Limb (tissue), 2 donors: ENCODE data around the gene WDR41.
A peak's percentile ranks its signal among the peaks of the same experiment; 100 is the strongest.
"Not testable (repeated sequence)": the region's sequence is repeated elsewhere in the genome, so short reads cannot be mapped to it uniquely, and the experiment has no call there.

ENCODE experiments used
- DNase-seq, 2 donors: peaks; one replicate each; pipeline ENCODE4 v3.0.0-alpha.2; 2016; ENCODE audit errors: extremely low spot score in 2 of 2

Gene WDR41, protein sequence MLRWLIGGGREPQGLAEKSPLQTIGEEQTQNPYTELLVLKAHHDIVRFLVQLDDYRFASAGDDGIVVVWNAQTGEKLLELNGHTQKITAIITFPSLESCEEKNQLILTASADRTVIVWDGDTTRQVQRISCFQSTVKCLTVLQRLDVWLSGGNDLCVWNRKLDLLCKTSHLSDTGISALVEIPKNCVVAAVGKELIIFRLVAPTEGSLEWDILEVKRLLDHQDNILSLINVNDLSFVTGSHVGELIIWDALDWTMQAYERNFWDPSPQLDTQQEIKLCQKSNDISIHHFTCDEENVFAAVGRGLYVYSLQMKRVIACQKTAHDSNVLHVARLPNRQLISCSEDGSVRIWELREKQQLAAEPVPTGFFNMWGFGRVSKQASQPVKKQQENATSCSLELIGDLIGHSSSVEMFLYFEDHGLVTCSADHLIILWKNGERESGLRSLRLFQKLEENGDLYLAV

DNA sequence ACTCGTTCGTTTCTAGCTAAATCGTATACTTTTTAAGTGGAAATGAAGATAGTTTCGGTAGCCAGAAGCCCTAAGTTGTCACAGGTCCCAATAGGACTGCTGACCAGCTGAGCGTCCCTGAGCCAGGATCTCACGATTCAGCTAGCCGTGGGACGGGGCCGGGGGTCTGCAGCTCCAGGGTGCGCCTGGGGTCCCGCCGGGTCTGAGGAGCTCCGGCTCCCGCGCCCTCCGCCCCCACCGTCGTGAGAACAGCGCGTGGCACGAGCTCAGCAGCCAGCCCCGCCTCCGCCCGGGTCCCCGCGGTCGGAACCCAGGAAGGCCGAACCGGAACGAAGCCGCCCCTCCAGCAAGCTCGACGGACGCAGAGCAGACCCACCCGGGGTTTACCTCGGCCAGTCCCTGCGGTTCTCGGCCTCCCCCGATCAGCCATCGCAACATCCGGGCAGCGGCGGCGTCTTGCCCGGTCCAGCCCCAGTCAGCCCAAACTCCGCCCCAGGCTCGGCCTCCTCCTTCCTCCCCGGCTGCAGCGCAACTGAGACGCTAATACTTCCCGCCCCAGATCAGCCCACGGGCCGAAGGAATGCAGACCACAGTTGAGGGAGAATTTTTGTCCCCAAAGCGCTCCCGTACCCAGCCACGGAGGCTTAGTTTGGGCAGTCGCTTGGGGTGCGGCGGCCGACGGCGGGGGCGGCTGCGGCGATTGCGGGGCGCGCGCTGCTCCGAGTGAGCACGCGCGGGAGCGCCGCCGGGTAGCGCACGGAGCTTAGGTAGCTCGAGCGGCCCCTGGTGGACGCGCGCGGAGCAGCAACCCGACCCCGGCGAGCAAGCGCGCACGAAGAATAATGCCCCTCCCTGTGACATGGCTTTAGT lies at the start of gene WDR41:
Gene WDR41, minus strand, starts transcription at position 534 of the 870 bp plus-strand sequence. Its CDS starts 96 bp downstream, at position 438.
- peak; percentile 93 to 95 for DNase-seq

DNA sequence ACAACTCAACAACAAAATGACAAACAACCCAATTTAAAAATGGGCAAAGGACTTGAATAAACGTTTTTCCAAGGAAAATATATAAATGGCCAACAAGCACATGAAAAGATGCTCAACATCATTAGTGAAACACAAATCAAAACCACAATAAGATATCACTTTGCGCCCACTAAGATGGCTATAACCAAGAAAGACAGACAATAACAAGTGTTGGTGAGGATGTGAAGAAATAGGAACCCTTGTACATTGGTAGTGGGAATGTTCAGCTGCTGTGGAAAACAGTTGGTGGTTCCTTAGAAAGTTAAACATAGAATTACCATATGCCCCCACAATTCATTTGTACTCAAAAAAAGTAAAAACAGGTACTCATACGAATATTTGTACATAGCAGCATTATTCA lies 39.2 kb upstream of the WDR41 start:
- DNase-seq = no peak

DNA sequence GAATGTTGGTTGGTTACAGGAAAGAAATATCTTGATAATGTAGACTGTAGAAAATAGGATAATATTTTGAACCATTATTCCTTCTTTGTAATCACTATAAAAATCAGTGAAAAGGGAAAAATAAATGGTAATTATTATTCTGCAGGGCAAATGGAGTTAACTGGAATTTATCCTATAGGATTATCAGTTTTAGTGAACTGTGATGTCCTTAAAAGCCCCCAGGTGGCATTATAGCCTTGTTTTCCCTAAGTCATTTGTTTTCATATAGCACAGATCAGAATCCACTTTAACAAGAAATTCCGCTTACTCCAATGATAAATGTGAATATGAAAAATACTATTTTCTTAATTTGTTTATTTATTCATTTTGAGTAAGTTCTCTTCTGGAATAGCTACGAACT lies 26.2 kb upstream of the WDR41 start:
- no peak for DNase-seq

DNA sequence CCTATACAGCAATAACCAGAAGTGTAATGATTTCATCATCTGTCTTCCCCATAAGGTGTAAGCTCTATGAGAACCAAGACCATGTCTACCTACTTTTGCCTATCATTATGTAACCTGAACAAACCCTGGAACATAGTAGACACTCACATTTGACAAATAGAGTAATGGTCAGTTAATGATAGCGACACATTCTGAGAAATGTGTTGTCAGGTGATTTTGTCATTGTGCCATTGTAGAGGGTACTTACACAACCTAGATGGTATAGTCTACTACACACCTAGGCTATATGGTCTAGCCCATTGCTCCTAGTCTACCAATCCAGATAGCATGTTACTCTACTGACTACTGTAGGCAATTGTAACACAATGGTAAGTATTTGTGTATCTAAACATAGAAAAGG lies 22.3 kb upstream of the WDR41 start:
- no peak for DNase-seq

DNA sequence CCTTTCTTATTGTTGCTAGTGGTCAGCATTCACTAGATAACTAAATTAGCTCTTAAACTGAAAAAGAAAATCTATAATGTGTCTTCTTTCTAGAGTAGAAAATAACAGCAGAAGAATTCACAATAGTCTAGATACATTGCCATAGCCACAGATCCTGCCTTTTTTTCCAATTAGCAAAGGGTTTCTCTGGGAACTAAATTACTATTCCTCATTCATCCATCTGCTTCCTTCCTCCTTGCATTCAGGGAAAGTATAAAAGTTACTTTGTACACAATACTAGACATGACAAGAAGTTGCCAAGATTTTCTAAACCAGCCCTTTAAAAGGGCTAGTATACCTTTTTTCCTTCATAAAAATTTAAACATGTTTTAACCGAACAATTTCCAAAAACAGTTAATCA lies 21.2 kb upstream of the WDR41 start:
- no peak for DNase-seq

DNA sequence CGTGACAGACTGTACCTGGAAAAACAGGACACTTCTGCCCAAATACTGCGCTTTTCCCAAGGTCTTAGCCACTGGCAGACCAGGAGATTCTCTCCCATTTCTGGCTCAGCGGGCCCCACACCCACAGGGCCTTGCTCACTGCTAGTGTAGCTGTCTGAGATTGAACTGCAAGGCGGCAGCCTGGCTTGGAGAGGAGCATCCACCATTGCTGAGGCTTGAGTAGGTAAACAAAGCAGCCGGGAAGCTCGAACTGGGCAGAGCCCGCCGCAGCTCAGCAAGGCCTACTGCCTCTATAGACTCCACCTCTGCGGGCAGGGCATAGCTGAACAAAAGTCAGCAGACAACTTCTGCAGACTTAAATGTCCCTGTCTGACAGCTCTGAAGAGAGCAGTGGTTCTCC lies 9.0 kb upstream of the WDR41 start:
- DNase-seq = not testable (repeated sequence)

DNA sequence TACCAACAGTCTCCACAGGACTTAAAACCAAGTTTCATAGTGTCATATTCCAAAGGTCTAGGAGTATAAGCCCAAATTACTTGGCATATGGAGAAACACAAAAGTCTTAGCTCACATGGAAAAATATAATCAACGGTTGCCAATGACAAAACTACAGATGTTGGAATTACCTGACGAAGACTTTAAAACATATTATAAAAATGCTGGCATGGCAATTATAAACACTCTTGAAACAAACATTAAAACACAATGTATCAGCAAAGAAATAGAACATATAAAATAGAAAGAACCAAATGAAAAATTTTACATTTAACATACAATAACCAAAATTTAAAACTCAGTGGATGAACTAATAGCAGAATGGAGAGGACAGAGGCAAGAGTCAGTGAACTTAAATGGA lies 7.9 kb upstream of the WDR41 start:
- DNase-seq = no peak

DNA sequence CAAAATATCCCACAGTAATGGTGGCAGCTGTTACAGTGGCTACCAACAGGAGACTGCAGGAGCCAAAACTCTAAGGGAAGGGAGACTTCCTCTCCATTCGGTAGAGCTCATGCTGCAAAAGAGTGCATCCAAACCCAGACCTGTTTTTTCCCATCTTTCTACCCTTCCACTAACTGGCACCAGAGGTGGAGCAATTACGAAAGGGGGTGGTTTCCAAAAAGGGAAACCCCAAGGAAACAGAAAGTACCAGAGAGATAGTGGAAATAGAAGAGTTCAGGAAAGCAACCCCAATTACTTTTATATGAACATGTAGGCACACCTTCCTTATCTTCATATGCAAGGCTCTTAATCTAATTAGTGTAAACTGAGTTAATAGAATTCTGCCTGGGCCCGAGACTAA lies 7.3 kb upstream of the WDR41 start:
- no peak for DNase-seq

DNA sequence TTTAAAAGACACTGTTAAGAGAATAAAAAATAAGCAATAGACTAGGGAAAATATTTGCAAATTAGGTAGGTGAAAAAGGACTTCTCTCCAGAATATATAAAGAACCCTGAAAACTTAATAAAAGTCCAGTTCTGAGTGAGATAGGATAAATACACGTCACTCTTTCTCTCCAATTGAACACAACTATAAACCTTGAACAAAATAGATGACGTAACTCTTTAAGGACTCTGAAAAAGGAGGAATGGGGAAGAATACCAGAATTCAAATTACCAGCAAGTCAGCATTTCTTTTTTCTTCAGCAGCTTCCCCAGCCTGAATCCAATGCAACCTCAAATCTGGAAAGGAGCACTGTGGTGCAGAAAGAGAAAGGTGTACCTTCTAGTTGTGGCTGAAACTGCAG lies 6.8 kb upstream of the WDR41 start:
- no peak for DNase-seq

DNA sequence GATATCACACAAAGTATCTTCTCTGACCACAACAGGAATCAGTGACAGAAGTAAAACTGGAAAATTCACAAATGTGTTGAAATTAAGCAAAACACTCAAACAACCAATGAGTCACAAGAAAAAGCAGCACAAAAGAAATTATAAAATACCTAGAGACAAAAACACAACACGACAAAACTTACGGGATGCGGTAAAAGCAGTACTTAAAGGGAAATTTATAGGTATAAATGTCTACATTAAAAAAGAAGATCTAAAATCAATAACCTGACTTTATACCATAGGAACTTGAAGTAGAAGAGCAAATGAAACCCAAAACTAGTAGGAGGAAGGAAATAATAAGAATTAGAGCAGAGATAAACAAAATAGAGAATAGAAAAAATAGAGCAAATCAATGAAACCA lies 2.8 kb upstream of the WDR41 start:
- DNase-seq = no peak

DNA sequence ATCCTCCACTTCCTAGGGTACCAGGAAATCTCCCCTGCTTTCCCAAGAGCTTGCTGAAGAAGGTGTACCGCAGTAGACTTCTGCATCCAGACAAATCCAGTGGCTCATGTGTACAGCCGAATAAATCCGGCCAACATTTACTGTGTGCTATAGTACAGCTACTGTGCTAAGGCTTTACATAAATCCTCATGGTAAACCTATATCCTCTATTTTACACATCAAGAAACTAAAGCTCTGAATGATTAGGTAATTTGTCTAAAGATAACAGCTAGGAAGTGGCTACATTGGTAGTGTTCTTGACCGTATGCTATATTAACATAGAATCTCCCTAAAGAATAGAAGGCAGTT lies 511 bp upstream of the WDR41 start:
- DNase-seq = no peak

DNA sequence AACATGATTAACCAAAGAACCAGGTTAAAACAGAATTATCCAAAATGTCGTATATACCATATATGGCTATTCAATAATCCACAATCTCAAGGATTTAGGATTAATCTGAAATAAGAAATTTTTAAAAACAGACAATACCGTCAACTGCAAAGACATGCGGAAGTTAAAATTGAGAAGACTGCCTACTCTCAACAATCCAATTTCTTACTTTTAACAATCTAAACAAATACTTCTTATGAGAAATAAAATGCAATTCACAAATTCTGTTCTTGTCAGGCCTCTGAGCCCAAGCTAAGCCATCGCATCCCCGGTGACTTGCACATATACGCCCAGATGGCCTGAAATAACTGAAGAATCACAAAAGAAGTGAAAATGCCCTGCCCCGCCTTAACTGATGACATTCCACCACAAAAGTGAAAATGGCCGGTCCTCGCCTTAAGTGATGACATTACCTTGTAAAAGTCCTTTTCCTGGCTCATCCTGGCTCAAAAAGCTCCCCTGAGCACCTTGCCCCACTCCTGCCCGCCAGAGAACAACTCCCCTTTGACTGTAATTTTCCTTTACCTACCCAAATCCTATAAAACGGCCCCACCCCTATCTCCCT lies 1.3 kb downstream of the WDR41 start:
- not testable (repeated sequence) for DNase-seq

DNA sequence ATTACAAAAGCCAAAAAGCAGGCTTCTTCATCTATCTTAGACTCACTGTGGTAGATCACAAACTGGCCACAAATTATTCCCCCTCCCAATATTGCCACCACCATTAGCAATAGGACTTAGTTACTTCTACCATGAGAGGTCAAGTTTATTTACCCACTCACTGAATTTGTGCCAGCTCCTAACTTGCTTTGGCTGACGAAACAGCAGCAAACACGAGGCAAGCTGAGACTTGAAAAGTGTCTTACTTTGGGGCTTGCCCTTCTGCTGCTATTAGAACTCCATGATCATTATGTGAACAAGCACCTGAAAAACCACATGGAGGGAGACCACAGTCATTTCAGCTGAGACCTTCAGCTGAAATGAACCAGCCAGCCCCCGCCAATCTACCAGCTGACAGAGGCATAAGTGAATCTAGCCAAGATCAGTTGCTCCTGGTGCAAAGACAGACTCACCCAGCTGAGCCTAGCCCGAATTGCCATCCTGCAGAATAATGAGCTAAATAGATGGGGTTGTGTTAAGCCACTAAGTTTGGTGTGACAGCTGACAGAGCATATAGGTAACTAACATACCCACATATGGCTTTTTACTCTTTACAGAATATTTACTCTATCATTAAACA lies 5.7 kb downstream of the WDR41 start:
- no peak for DNase-seq

DNA sequence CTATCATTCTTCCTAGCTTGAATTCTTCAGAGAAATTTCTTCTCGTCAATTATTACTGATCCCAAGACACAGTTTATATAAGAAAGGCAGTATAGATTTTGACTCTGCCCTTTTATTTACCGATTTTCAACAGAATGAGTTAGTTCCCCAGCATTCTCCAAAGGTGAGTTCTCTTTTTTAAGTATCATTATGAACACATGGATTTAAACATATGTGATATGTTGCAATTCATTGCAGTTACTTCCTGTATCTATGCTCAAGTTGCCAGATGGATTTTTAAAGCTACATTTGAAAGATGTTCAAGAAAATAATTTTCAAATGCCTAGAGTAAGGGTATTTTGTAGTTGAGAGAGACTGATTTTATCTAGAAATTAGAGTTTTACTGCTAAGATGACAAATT lies 8.4 kb downstream of the WDR41 start:
- no peak for DNase-seq

DNA sequence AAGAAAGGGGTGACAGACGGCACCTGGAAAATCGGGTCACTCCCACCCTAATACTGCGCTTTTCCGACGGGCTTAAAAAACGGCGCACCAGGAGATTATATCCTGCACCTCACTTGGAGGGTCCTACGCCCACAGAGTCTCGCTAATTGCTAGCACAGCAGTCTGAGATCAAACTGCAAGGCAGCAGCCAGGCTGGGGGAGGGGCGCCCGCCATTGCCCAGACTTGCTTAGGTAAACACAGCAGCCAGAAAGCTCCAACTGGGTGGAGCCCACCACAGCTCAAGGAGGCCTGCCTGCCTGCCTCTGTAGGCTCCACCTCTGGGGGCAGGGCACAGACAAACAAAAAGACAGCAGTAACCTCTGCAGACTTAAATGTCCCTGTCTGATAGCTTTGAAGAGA lies 17.1 kb downstream of the WDR41 start:
- not testable (repeated sequence) for DNase-seq

DNA sequence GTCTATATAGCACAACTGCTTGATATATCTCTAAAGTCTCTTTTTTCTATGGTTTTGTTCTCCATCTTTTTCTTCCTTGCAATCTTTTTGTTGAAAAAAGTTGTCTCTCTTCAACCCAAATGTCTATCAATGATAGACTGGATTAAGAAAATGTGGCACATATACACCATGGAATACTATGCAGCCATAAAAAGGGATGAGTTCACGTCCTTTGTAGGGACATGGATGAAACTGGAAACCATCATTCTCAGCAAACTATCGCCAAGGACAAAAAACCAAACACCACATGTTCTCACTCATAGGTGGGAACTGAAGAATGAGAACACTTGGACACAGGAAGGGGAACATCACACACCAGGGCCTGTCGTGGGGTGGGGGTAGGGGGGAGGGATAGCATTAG lies 23.2 kb downstream of the WDR41 start:
- not testable (repeated sequence) for DNase-seq

DNA sequence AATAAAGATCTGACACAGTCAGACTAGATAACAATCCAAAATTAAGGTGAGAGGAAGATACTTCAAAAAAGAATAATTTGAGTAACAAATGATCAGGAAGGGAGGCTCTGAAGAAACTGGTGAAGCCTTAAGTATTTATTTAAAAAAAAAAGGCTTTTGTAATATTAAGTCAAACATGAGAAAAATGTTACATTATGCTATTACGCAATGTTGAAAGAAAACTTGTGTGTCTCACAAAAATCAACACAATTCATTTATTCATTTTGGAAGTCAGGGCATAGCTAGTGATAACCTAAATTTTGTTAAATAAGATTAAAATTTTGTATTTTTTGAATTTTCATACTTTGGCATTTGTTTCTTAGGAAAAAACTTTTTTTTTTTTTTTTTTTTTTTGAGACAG lies 28.2 kb downstream of the WDR41 start:
- no peak for DNase-seq

DNA sequence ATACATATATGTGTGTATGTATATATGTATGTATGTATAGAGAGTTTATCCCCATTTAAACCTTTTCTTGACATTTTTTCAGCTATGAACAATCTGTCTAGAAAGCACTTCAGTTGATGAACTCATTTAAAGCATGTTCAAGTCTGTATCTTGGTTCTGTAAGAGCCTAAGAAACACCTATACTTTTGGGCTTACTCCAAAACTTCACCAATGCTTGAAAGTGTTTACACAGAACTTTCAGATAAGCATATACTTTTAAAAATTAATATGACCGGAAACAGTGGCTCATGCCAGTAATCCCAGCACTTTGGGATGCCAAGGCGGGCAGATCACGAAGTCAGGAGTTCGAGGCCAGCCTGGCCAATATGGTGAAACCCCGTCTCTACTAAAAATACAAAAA lies 30.8 kb downstream of the WDR41 start:
- no peak for DNase-seq

DNA sequence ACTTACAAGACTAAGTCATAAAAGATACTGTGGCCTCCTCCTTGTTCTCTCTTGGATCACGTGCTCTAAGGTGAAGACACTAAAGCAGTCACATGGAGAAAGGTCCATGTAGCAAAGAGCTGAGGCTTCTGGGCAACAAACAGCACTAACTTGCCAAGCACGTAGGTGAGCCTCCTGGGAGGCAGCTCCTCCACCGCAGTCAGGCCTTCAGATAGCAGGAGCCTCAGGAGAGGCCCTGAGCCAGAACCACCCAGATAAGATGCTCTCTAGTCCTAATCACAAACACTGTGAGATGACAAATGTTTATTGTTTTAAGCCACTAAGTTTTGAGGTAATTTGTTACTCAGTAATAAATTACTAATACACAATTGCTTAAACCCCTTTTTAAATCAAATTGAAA lies 38.0 kb downstream of the WDR41 start:
- no peak for DNase-seq

DNA sequence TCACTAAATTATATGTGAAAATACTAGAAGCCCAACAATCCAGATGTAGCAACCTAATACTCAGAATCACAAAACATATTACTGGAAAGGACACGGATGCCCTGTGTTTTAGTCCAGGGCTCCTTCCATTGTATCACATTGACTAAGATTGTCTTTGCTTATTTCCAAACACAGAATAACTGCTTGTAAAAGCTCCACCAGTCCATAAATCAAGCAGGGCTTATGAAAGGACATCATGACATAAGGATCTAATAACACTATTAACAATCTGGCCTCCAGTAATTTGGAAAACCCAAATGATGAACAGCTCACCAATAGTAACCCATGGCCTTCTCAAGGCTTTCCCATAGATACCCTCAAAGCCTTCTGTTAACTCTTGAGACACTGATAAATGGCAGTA lies 39.8 kb downstream of the WDR41 start:
- DNase-seq = no peak

DNA sequence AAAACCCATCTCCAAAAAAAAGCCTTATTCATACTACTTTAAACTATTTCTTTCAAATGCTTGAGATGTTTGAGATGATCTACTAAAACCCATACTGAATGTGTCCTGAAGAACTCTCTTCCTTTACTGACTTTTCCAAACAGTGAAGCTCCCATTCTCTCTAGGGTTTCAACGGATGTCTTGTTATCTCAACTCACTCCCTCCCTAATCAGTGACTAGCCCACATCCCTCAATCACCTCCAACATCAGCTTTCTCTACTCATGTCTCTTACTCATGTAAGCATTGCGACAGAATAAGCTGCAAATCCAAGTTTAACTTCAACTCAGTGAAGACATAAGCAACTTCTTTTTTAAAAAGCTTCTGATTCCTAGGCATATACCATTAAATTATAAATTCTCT lies 42.1 kb downstream of the WDR41 start:
- no peak for DNase-seq

DNA sequence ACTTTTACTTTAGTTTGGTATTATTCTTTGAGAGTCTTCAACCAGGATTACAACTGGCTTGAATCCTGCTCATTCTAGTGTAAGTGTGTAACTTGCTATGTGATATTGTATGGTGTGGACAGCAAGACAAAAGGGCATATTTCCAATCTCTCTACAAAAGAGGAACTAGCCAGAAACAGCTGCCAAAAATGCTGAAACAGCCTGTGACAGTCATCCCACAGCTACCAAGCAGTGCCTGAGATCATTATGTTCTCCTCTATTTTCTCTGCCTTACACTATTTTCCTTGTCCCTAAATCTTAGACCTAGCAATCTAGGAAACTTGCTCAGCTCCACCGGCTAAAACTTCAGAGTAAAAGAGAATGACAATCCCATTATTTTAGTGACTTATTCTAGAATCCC lies 42.8 kb downstream of the WDR41 start:
- DNase-seq = no peak
